Activated CD8-positive, alpha-beta memory T cell treated with anti-CD3 and anti-CD28 coated beads, Interleukin-2, amount 50 U/mL, for 4 hours (primary cell): ENCODE measurements around the gene ADAMTSL3.
"Not testable (repeated sequence)": the region's sequence is repeated elsewhere in the genome, so short reads cannot be mapped to it uniquely, and the experiment has no call there.

Source experiments
- DNase-seq: peaks from one replicate; pipeline ENCODE4 v3.0.0-alpha.2; 2020

Gene ADAMTSL3

DNA sequence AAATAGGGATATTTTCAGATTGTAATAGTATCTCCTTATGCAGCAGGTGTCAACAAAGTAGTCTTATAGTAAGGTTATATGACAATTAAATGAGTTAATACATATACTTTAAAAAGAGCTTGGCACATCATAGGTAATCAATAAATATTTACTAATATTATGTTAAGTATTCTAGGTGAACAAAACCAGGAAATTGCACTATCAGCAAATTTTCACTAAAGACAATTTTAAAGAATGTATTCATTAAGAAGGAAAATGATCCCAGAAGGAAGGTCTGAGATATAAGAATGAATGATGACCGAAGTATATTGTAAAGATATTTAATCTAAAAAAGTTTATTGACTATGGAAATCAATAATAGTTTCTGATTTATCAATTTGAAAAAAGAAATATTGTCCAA is 281.9 kb downstream of the ADAMTSL3 start:
- no peak for DNase-seq

DNA sequence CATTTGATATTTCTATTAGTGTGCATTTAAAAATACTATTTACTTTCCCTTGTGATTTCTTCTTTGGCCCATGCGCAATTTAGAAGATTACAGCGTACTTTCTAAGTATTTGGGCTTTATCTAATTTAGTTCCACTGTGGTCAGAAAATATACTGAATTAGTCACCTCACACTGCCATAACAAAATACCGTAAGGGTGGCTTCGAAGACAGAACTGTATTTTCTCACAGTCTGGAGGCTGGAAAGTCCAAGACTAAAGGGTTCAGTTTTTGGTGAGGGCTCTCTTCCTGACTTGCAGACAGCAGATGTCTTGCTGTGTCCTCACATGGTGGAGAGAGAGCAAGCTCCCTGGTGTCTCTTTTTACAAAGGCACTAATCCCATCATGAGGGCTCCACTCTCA is 286.2 kb downstream of the ADAMTSL3 start:
- no peak for DNase-seq

DNA sequence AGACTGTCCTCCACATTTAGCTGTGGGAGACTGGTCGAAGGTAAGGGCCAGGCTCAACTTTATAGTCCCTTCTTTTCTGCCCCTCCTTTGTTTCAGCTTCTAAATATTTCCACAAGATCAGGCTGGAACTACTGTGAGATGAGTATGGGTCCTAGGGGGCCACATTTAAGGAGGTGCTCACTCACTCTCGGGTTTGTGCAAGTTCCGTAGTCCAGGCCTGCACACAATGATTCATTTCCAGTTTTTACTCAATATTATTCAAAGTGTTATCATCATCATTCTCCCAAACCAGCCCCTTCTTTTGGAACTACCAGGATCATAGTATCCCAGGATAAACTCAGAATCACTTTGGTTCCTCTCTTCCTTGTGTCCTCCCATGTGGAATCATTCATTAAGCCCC is 289.1 kb downstream of the ADAMTSL3 start:
- no peak for DNase-seq

DNA sequence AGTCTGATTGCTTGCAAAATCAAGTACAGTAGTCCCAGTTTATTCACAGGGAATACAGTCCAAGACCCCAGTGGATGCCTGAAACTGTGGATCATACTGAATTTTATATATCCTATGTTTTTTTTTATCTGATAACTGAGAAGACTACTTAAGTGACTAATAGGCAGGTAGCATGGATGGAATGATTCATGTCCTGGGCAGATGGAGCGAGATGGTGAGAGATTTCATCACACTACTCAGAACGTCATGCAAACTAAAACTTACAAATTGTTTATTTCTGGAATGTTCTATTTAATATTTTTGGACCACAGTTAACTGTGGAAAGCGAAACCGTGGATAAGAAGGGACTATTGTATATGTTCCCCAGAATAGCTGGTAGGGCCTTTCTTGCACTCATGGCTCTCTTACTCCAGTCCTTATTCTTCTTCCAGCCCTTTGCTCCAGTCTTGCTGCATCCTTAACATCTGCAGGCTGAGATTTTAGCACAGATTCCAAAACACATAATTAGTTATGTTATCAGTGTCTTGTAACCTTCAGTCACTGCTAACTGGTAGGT is 290.0 kb downstream of the ADAMTSL3 start:
- DNase-seq = no peak

DNA sequence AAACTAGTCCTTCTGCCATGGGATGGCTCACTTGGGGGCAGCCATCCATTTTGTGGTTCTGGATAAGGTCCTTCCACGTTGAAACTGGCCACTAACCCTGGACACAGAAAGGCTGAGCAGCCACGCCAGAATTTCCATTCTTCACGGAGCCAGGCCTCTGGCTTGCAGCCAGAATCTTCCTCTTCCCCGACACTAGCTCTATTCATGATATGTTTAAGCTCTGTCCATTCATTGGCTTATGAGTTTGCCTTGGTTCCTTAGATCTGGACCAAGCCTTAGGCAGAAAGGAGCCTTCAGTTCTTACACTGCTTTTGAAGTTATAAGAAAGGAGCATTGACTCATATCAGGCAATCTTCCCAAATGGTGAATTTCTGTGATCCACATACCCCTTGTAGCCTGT is 293.2 kb downstream of the ADAMTSL3 start:
- DNase-seq = no peak

DNA sequence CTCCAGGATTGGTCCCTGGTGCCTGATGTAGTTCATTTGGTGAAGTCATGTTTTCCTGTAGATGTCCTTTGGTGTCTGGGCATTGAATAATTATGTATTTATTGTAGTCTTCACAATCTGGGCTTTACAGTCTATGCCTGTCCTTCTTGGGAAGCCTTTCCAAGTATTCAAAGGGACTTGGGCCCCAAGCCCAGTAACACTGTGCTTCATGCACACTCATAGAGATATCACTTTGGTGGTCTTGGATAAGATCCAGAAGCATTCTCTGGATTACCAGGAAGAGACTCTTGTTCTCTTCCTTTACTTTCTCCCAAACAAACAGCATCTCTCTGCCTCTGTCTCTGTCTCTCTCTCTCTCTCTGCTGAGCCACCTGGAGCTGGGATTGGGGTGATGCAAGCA is 300.6 kb downstream of the ADAMTSL3 start:
- no peak for DNase-seq

DNA sequence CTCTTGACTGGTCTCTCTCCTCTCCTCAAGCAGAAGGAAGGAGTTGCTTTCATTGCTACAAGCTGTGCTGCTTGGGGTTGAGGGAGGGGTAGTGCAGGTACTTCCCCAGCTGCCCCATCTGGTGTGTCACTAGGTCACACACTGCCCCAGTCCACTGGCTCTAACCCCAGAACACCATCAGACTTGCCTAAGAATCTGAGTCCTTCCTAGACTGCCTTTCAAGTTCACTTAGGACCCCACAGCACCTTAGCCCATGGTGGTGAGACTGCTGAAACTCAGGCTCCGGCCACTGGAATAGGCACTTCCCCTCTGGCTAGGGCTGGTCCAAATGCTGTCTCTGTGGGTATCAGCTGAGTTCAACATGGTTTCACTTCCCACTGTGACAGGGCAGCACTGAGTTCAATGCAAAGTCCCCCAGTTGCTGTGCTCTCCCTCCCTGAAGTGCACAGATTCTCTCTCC is 301.9 kb downstream of the ADAMTSL3 start:
- DNase-seq = no peak

DNA sequence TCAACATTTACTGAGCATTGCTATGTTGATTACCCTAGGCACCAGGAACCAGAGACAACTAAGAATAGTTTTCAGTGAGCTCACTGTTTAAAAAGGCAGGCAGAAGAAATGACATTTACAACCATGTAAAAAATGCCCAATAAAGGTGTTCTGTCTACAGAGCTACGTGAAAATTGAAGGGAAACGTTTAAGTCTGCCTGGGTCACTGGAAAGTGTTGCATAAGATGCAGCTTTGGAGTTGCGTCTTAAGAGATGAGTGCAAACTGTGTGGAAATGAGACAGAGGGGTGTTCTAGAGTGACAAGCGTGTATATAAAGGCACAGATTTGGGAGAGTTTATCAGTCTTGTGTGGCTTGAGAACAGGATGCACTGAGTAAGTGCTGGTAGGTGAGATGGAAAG is 303.0 kb downstream of the ADAMTSL3 start:
- DNase-seq = no peak

DNA sequence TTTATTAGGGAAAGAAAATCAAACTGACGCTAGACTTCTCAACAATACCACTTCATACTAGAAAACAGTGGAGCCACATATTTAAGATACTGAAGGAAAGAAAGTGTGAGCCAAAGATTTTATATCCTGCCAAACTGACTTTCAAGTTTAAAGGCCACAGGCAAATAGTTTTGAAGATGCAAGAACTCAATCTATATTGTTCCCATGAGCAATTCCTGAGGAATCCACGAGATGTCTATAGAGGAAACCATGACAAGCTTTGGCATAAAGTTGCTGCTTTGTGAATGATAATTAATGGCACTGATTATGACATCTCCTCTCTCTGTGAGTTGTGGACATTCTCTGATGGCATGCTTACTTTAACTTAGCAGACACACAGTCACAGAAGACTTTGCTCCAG is 305.6 kb downstream of the ADAMTSL3 start:
- no peak for DNase-seq

DNA sequence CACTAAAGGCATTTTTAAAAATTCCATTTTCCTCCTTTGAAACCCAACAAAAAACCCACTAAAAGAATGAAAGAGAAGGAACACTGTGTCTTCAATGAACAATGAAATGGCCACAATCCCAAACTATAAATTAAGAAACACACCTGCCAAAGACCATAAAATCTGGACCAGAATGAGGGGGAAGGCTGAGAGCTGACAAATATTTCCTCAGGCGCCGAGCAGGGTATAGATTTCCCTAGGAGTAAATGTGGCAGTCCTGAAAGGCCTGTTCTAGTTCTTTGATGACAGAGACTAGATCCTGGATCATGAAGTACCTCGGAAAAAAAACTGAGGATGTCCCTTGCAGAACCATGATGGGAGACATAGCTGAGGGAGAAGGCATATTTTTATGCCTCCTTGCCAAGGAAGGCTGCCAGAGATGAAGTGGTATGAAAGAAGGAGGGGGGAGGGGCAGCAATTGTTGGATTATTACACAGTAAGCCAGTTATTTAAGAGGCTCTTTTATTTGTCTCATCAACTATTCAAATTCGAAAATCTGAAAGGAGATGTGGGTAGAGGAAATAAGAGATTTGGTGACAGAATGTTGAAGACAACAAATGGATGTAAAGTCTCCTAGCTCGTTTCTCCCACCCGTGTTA is 306.4 kb downstream of the ADAMTSL3 start:
- no peak for DNase-seq

DNA sequence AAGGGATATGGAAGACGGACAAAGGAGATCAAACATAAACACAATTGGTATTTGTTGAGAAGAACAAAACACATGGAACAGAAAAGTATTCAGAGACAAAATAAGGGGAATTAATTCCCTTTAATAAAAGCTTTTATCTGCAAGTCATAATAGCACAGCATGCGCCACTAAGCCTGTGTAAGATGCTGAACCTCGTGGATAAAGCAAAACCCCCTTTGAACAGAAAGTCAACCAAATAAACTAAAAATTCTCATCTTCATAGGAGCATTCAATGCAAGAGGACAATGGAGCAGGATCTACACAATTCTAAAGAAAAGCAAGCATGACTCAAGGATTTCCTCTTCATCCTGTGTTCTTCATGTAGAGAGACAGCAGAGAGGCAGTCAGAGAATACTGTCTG is 307.4 kb downstream of the ADAMTSL3 start:
- no peak for DNase-seq

DNA sequence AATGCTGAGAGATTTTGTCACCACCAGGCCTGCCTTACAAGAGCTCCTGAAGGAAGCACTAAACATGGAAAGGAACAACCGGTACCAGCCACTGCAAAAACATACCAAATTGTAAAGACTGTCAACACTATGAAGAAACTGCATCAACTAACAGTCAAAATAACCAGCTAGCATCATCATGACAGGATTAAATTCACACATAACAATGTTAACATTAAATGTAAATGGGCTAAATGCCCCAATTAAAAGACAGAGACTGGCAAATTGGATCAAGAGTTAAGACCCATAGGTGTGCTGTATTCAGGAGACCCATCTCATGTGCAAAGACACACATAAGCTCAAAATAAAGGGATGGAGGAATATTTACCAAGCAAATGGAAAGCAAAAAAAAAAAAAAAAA is 311.0 kb downstream of the ADAMTSL3 start:
- DNase-seq = not testable (repeated sequence)

DNA sequence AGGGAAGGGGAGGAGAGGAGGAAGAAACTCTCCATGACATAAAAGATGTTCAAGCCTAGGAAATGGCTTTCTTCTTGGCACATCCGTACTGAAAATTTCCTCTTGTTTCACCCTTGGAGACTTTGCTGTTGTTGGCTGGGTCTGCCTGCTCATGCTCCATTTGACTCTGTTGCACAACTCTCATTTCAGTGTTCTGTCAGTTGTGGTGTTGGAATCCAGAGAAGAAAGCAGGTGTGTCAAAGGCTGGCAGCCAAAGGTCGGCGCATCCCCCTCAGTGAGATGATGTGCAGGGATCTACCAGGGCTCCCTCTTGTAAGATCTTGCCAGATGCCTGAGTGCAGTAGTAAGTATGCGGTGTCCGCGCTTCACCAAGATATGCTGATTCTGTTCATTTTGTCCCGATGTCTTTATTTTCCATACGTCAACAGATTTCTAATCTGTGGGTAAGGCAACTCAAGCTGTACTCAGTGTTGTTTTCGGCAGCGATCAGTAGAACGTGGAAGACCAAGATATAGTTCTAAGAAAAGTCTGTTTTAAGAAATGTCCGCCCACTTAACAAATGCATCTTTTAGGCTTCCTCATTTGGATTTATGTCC is 316.5 kb downstream of the ADAMTSL3 start:
- DNase-seq = no peak

DNA sequence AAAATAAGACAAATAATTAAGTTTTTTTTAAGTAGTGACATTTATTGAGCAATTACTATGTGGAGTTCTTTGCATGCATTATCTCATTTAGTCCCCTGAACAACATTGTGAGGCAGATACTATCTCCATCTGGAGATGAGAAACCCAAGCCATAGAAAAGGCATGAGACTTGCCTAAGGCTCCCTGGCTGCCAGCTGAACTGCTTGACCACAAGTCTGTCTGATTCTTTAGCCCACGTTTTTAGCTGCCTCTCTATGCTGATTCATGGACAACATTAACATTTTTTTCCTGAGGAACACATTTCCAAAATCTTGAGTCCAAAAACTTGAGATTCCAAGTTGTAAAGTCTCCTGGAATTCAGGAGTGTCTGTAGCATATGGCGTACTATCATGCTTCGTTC is 318.1 kb downstream of the ADAMTSL3 start:
- DNase-seq = no peak

DNA sequence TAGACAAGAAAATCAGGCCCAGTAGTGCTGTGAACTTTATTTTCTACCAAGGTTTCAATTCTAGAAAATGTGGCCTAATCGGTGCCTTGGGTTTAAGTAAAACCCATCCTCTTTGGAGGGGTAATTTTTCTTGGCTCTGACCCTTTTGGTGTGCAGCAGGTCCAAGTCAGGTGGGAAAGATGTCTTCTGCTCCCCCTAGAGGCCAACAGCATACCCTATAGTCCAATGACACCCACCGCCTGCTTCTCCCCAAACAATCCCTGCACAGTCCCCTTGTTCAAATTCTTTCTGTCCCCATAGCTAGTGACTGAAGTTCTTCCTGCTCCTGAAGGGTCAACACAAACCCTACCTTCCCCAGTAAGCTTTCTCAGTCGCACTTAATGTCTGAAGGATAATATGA is 319.9 kb downstream of the ADAMTSL3 start:
- DNase-seq = no peak

DNA sequence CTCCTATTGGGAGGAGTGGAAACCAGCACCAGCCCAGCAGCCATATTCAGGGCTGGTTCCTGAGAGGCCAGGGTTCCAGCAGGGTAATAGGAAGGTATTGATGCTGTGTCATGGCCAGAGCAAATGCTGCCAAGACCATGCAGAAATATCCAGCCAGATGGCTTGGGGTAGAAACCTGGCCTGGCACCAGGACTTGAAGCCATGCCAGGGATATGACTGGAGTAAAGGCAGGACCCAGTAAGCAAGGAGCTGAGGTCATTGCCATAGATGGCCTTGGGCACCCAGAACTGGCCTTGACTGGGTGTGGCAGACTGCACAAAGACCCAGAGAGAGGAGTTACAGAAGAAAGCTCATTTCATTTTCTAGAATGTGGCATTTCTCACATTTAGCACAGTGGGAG is 324.1 kb downstream of the ADAMTSL3 start:
- no peak for DNase-seq

DNA sequence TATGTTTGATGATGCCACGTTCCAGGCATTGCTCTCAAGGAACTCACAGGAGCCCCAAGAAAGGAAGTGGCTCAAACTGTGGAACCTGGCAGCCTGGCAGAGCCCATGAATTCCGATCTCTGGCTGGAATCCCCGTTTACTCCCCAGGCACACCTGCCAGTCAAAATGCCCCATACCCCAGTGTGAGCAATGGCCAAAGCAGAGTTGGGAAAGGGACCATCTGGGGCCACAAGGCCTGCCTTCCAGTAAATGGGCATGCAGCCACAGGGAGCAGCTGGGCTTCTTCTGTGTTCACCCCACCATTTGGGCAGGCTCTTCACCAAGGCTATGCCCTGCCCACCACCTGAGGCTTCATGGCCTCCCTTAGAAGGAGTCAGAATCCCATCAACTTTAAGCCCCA is 324.7 kb downstream of the ADAMTSL3 start:
- no peak for DNase-seq

DNA sequence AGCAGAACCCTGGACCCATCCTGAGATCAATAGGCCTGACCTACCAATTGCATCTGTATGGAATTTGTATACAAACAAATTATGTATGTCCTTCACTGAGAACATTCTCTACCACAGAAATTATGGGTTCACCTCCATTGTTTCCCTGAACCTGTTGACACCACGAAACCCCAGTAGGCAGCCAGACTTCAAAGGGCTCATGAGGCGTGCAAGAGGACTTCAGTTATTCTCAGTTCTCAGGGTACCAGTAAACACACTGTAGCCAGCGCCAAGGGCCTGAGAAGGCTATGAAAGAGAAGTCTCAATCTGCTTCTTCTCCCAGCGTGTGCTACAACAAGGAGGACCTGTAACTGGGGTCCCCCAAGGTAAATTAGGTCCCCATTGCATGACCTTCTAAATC is 326.7 kb downstream of the ADAMTSL3 start:
- DNase-seq = no peak

DNA sequence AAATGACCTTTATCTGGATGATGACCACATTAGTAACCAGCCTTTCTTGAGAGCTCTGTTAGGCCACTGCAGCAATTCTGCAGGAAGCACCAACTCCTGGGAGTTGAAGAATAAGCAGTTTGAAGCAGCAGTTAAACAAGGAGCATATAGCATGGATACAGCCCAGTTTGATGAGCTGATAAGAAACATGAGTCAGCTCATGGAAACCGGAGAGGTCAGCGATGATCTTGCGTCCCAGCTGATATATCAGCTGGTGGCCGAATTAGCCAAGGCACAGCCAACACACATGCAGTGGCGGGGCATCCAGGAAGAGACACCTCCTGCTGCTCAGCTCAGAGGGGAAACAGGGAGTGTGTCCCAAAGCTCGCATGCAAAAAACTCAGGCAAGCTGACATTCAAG is 328.8 kb downstream of the ADAMTSL3 start:
- DNase-seq = no peak

DNA sequence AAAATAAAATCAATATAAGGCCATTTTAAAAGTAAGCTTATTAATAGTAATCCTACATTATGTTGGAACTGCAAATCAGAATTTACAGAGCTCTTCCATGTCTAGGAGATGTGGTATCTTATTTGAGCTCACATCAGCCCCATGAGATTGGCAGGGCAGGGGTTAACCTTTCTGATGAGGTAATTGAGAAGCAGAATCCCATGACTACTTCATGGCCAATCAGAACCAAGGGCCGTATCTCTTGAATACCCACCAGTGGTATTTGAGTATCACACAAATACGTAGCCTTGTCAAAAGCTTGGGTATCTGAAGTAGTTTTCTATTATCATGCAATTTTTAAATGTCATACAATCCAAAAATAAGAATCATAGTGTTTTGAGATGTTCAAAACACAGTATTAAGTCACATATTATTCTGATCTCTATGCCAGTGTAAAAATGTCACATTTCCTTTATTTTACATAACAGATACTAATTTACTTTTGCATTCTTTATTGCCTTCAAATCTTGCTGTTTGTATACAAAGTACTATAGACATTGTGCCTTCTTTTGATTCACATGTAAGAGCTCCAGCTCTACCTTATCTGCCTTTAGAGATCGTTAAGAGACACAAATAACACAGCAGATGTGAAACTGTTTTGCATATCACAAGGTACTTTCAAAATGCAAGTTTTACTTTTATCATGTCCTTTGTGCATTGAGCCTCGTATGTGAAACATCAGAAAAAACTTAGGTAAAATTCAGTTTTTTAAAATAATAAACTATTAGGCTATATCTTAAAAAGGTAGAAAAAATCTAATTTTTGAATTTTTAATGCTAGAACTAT is 329.9 kb downstream of the ADAMTSL3 start:
- DNase-seq = no peak

DNA sequence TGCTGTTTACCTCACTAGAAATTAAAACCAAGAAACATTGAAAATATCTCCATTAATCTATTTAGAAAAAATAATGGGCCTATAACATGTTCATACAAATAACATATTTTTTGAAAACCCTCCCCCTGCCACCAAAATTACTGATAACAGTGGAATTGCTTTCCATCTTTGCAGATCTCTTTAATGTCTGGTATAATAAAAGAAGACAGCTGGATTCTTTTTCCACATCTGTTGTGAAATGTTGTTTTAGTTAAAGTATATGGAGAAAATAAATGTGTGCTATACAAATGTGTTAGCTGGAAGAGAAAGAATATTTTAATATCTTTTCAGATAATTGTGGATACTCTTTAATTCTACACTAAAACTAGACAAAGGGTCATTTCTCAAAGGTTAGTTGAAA is 330.7 kb downstream of the ADAMTSL3 start:
- no peak for DNase-seq

DNA sequence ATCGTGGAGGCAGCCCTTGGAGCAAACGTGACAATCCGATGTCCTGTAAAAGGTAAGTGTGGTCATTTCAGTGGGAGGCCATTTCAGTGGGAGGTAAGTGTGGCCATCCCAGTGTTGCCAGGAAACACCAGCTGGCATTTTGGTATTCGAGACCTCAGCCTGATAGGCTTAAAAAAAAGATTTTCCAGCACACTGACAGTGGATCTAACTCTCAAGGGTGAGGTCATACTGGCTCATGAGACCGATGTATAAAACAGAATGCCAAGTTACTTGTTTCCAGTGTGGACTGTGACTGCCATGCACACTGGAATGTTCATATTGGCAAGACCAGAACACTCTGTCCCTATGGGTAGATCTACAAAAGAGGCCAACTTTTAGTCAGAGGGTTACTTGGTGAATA is 337.2 kb downstream of the ADAMTSL3 start:
- no peak for DNase-seq

DNA sequence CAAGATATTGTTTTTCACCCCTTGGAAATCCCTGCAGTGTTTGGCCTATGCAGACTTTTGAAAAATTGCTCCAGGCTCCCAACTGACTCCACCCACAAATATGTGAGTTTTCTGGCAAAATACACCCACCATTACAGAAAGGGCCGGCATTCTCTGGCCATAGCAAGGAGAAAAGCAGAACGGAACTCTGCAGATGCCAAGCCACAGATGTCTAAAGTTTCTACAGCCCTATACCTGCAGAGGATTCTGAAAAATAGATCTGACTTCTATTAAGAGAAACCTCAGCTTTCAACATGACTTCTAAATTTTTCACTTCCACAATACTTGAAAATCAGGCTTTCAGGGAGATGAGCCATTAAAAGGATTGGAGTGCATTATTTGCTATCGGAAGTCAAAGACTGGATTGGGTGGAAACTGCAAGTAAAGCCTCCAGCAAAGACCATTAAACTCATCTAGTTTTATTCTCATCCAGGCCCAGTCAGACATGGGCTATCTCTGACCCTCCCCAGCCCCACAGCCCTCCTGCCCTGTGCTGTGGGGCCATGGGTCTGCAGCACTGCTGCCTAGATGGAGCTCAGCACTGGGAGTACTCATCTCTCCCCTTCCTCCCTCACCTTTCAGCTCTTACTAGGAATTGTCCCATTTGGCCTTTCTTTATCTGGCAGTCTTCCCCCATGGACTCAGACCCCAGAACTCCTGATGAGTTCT is 338.6 kb downstream of the ADAMTSL3 start:
- no peak for DNase-seq
